HEK293 (cell line): ENCODE data around the gene LCE3B.

Experiments
- ZBTB44 ChIP-seq: fragments of 450-650 bp; IDR thresholded peaks from 2 replicates; pipeline ENCODE4 v1.5.1; 2018; ENCODE audit warnings: missing biosample characterization, mild to moderate bottlenecking, missing genetic modification characterization
- ZNF18 ChIP-seq: fragments of 450-650 bp; formaldehyde crosslinking; IDR thresholded peaks from 2 replicates; pipeline ENCODE4 v1.5.1; 2016; ENCODE audit warnings: missing biosample characterization, missing genetic modification characterization
- ZNF394 ChIP-seq: fragments of 450-650 bp; formaldehyde crosslinking; IDR thresholded peaks from 2 replicates; pipeline ENCODE4 v1.5.1; 2016; ENCODE audit warnings: missing biosample characterization, missing genetic modification characterization, mild to moderate bottlenecking, moderate library complexity, borderline replicate concordance
- ZNF513 ChIP-seq: fragments of 450-650 bp; IDR thresholded peaks from 2 replicates; pipeline ENCODE4 v1.5.1; 2018; ENCODE audit warnings: missing biosample characterization, missing genetic modification characterization
- ZNF549 ChIP-seq: fragments of 450-650 bp; IDR thresholded peaks from 2 replicates; pipeline ENCODE4 v1.5.1; 2018; ENCODE audit warnings: missing biosample characterization, missing genetic modification characterization, mild to moderate bottlenecking, inconsistent platforms, moderate library complexity
- TF ChIP-seq, protein P1 (sequence below): fragments of 450-650 bp; formaldehyde crosslinking; IDR thresholded peaks from 2 replicates; pipeline ENCODE4 v1.5.1; 2016; ENCODE audit warnings: missing biosample characterization, missing genetic modification characterization
- TF ChIP-seq, protein P2 (sequence below): fragments of 450-650 bp; formaldehyde crosslinking; IDR thresholded peaks from 2 replicates; pipeline ENCODE4 v1.5.1; 2016; ENCODE audit warnings: missing biosample characterization, missing genetic modification characterization

DNA sequence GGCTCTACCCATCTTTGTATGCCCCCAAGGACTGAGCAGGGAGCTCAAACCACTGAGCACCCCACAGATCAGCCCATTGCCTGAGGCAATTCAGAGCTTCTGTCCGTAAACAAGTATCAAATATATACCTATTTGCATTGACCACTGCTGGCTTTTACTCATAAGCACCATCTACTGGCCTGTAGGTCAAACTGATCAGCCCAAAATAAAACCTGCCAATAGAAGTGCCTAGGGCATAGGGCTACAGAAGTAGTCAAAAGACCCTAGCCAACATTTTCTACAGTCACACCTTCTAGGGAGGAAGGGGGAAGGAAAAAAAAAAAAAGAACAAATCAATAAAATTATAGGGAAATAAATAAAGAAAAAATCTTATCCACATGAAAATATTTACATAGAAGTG lies 28.0 kb upstream of the LCE3B start:
- TF ChIP-seq, protein P1, sequence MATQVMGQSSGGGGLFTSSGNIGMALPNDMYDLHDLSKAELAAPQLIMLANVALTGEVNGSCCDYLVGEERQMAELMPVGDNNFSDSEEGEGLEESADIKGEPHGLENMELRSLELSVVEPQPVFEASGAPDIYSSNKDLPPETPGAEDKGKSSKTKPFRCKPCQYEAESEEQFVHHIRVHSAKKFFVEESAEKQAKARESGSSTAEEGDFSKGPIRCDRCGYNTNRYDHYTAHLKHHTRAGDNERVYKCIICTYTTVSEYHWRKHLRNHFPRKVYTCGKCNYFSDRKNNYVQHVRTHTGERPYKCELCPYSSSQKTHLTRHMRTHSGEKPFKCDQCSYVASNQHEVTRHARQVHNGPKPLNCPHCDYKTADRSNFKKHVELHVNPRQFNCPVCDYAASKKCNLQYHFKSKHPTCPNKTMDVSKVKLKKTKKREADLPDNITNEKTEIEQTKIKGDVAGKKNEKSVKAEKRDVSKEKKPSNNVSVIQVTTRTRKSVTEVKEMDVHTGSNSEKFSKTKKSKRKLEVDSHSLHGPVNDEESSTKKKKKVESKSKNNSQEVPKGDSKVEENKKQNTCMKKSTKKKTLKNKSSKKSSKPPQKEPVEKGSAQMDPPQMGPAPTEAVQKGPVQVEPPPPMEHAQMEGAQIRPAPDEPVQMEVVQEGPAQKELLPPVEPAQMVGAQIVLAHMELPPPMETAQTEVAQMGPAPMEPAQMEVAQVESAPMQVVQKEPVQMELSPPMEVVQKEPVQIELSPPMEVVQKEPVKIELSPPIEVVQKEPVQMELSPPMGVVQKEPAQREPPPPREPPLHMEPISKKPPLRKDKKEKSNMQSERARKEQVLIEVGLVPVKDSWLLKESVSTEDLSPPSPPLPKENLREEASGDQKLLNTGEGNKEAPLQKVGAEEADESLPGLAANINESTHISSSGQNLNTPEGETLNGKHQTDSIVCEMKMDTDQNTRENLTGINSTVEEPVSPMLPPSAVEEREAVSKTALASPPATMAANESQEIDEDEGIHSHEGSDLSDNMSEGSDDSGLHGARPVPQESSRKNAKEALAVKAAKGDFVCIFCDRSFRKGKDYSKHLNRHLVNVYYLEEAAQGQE (tag by site-specific recombination), result no peak
- TF ChIP-seq, protein P2, sequence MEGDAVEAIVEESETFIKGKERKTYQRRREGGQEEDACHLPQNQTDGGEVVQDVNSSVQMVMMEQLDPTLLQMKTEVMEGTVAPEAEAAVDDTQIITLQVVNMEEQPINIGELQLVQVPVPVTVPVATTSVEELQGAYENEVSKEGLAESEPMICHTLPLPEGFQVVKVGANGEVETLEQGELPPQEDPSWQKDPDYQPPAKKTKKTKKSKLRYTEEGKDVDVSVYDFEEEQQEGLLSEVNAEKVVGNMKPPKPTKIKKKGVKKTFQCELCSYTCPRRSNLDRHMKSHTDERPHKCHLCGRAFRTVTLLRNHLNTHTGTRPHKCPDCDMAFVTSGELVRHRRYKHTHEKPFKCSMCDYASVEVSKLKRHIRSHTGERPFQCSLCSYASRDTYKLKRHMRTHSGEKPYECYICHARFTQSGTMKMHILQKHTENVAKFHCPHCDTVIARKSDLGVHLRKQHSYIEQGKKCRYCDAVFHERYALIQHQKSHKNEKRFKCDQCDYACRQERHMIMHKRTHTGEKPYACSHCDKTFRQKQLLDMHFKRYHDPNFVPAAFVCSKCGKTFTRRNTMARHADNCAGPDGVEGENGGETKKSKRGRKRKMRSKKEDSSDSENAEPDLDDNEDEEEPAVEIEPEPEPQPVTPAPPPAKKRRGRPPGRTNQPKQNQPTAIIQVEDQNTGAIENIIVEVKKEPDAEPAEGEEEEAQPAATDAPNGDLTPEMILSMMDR, result no peak
- TF ChIP-seq ZNF394 (tag by site-specific recombination) (no peak), ZNF513 (tag by site-specific recombination) (no peak), ZNF549 (tag by site-specific recombination) (no peak), ZBTB44 (tag by site-specific recombination) (no peak), ZNF18 (tag by site-specific recombination) (no peak)
